Measurements from ENCODE around the gene USP21.

DNA sequence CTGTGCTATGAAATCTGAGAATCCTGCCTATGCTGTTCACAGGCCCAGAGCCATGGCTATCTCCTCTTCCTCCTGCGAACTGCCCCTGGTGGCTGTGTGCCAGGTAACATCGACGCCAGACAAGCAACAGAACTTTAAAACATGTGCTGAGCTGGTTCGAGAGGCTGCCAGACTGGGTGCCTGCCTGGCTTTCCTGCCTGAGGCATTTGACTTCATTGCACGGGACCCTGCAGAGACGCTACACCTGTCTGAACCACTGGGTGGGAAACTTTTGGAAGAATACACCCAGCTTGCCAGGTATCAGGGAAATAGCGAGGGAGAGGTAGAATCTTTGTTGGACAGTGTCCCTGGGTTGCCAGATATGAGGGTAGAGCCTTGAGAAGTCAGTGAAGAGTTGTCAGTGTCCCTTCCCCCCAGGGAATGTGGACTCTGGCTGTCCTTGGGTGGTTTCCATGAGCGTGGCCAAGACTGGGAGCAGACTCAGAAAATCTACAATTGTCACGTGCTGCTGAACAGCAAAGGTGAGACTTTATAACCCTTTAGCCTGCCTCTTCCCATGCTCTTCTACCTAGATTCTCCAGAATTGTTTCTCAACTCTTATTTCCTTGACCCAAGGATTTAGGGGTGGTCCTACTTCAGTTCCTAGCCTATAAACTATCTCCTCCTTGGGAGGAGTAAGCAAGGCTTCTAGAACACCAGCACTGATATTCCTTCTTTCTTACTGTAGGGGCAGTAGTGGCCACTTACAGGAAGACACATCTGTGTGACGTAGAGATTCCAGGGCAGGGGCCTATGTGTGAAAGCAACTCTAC lies 40.0 kb upstream of the USP21 start:
- TF ChIP-seq ZNF565 (CRISPR knock-in tag; conservative IDR thresholded peaks at IDR 0.05; ENCODE audit: low read depth): no peak
- TF ChIP-seq, protein P1, sequence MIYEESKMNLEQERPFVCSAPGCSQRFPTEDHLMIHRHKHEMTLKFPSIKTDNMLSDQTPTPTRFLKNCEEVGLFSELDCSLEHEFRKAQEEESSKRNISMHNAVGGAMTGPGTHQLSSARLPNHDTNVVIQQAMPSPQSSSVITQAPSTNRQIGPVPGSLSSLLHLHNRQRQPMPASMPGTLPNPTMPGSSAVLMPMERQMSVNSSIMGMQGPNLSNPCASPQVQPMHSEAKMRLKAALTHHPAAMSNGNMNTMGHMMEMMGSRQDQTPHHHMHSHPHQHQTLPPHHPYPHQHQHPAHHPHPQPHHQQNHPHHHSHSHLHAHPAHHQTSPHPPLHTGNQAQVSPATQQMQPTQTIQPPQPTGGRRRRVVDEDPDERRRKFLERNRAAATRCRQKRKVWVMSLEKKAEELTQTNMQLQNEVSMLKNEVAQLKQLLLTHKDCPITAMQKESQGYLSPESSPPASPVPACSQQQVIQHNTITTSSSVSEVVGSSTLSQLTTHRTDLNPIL (CRISPR knock-in tag; IDR thresholded peaks at IDR 0.05; ENCODE audit: low read depth): no peak
- TF ChIP-seq ZFP30 (CRISPR knock-in tag; IDR thresholded peaks at IDR 0.05): no peak
- TF ChIP-seq, protein P2, sequence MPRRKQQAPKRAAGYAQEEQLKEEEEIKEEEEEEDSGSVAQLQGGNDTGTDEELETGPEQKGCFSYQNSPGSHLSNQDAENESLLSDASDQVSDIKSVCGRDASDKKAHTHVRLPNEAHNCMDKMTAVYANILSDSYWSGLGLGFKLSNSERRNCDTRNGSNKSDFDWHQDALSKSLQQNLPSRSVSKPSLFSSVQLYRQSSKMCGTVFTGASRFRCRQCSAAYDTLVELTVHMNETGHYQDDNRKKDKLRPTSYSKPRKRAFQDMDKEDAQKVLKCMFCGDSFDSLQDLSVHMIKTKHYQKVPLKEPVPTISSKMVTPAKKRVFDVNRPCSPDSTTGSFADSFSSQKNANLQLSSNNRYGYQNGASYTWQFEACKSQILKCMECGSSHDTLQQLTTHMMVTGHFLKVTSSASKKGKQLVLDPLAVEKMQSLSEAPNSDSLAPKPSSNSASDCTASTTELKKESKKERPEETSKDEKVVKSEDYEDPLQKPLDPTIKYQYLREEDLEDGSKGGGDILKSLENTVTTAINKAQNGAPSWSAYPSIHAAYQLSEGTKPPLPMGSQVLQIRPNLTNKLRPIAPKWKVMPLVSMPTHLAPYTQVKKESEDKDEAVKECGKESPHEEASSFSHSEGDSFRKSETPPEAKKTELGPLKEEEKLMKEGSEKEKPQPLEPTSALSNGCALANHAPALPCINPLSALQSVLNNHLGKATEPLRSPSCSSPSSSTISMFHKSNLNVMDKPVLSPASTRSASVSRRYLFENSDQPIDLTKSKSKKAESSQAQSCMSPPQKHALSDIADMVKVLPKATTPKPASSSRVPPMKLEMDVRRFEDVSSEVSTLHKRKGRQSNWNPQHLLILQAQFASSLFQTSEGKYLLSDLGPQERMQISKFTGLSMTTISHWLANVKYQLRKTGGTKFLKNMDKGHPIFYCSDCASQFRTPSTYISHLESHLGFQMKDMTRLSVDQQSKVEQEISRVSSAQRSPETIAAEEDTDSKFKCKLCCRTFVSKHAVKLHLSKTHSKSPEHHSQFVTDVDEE (CRISPR knock-in tag; IDR thresholded peaks at IDR 0.05): no peak
- no peak for TF ChIP-seq OSR1 (CRISPR knock-in tag; IDR thresholded peaks at IDR 0.05)
- TF ChIP-seq, protein P3, sequence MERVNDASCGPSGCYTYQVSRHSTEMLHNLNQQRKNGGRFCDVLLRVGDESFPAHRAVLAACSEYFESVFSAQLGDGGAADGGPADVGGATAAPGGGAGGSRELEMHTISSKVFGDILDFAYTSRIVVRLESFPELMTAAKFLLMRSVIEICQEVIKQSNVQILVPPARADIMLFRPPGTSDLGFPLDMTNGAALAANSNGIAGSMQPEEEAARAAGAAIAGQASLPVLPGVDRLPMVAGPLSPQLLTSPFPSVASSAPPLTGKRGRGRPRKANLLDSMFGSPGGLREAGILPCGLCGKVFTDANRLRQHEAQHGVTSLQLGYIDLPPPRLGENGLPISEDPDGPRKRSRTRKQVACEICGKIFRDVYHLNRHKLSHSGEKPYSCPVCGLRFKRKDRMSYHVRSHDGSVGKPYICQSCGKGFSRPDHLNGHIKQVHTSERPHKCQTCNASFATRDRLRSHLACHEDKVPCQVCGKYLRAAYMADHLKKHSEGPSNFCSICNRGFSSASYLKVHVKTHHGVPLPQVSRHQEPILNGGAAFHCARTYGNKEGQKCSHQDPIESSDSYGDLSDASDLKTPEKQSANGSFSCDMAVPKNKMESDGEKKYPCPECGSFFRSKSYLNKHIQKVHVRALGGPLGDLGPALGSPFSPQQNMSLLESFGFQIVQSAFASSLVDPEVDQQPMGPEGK (CRISPR knock-in tag; IDR thresholded peaks at IDR 0.05; ENCODE audit: borderline replicate concordance): no peak
- TF ChIP-seq SNAI2 (CRISPR knock-in tag; IDR thresholded peaks at IDR 0.05): no peak
- no peak for TF ChIP-seq RARB (CRISPR knock-in tag; IDR thresholded peaks at IDR 0.05)
- TF ChIP-seq ARNTL (CRISPR knock-in tag; IDR thresholded peaks at IDR 0.05; ENCODE audit: borderline replicate concordance, low read depth): no peak
- TF ChIP-seq TOX (CRISPR knock-in tag; IDR thresholded peaks at IDR 0.05; ENCODE audit: borderline replicate concordance): no peak
- no peak for TF ChIP-seq TCF4 (CRISPR knock-in tag; IDR thresholded peaks at IDR 0.05; ENCODE audit: borderline replicate concordance)
- TF ChIP-seq, protein P4, sequence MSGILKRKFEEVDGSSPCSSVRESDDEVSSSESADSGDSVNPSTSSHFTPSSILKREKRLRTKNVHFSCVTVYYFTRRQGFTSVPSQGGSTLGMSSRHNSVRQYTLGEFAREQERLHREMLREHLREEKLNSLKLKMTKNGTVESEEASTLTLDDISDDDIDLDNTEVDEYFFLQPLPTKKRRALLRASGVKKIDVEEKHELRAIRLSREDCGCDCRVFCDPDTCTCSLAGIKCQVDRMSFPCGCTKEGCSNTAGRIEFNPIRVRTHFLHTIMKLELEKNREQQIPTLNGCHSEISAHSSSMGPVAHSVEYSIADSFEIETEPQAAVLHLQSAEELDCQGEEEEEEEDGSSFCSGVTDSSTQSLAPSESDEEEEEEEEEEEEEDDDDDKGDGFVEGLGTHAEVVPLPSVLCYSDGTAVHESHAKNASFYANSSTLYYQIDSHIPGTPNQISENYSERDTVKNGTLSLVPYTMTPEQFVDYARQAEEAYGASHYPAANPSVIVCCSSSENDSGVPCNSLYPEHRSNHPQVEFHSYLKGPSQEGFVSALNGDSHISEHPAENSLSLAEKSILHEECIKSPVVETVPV (CRISPR knock-in tag; IDR thresholded peaks at IDR 0.05): no peak
- no peak for TF ChIP-seq CSDC2 (CRISPR knock-in tag; IDR thresholded peaks at IDR 0.05)
